GM19328 (cell line): ENCODE measurements around the gene TLNRD1.
A peak's percentile ranks its signal among the peaks of the same experiment; 100 is the strongest.
"Not testable (repeated sequence)": the region's sequence is repeated elsewhere in the genome, so short reads cannot be mapped to it uniquely, and the experiment has no call there.

Source experiments
- ATAC-seq: cut with Tn5 transposase; IDR thresholded peaks from one replicate; pipeline ENCODE4 v1.9.1; 2021; ENCODE audit warnings: mild to moderate bottlenecking, moderate library complexity; ENCODE audit not compliant: unreplicated experiment

TLNRD1 gene

GRCh38 chr15:81000624-81001151, at the start of gene TLNRD1:
TLNRD1 (plus strand) TSS chr15:81000923; CDS start chr15:81002272, 1,349 bp downstream.
- peak; percentile 61 for ATAC-seq

GRCh38 chr15:80951941-80952340, 48.8 kb upstream of the TLNRD1 start:
- ATAC-seq = no peak

GRCh38 chr15:80953001-80953952, 47.4 kb upstream of the TLNRD1 start:
- no peak for ATAC-seq

GRCh38 chr15:80953953-80954778, 46.6 kb upstream of the TLNRD1 start:
- no peak for ATAC-seq

- not testable (repeated sequence) for ATAC-seq
Measured at GRCh38 chr15:80955571-80956452, 44.9 kb upstream of the TLNRD1 start.

GRCh38 chr15:80957556-80957955, 43.2 kb upstream of the TLNRD1 start:
- ATAC-seq = no peak

GRCh38 chr15:80957976-80958375, 42.7 kb upstream of the TLNRD1 start:
- no peak for ATAC-seq

GRCh38 chr15:80958818-80959495, 41.8 kb upstream of the TLNRD1 start:
- no peak for ATAC-seq

- ATAC-seq = not testable (repeated sequence)
Measured at GRCh38 chr15:80965454-80965853, 35.3 kb upstream of the TLNRD1 start.

- no peak for ATAC-seq
Measured at GRCh38 chr15:80966431-80967197, 34.1 kb upstream of the TLNRD1 start.

GRCh38 chr15:80967451-80967850, 33.3 kb upstream of the TLNRD1 start:
- no peak for ATAC-seq

GRCh38 chr15:80967991-80968510, 32.7 kb upstream of the TLNRD1 start:
- no peak for ATAC-seq

- no peak for ATAC-seq
Measured at GRCh38 chr15:80969316-80969715, 31.4 kb upstream of the TLNRD1 start.

GRCh38 chr15:80970018-80970657, 30.6 kb upstream of the TLNRD1 start:
- ATAC-seq = no peak

GRCh38 chr15:80970658-80971057, 30.1 kb upstream of the TLNRD1 start:
- ATAC-seq = no peak

- ATAC-seq = no peak
Measured at GRCh38 chr15:80971143-80971542, 29.6 kb upstream of the TLNRD1 start.

- no peak for ATAC-seq
Measured at GRCh38 chr15:80972276-80972675, 28.4 kb upstream of the TLNRD1 start.

- ATAC-seq = no peak
Measured at GRCh38 chr15:80974914-80975313, 25.8 kb upstream of the TLNRD1 start.
